Body of pancreas (tissue), 4 donors: Measurements from ENCODE around the gene NKX2-3. TPM values are rescaled to one million over a fixed set of nuclear protein-coding genes. Genes with fewer than 3 reads are reported as not detected.
A peak's percentile ranks its signal among the peaks of the same experiment; 100 is the strongest.

Source experiments
- ATAC-seq: fragments of 150-250 bp; one replicate; pipeline ENCODE4 v1.9.1; 2016
- DNase-seq, 4 donors: peaks; one replicate each; pipeline ENCODE4 v3.0.0-alpha.2; 2019
- H3K27ac ChIP-seq, 4 donors: fragments of 200-600 bp; sonication (generic); 1 replicate in 3 of 4; 2 replicates in 1 of 4; pipeline versions ENCODE4 v1.5.1 to v1.6.1; 2016 to 2019; ENCODE audit warnings: mild to moderate bottlenecking in 1 of 4, mixed read lengths in 1 of 4, moderate library complexity in 1 of 4
- H3K27me3 ChIP-seq, 2 donors: fragments of 200-600 bp; sonication (generic); one replicate each; pipeline ENCODE4 v1.6.0; 2016; ENCODE audit warnings: mild to moderate bottlenecking in 1 of 2
- H3K36me3 ChIP-seq, 2 donors: fragments of 200-600 bp; sonication (generic); replicated peaks in 1 of 2; 2 replicates each; pipeline ENCODE4 v1.5.1; 2016; ENCODE audit warnings: low read depth in 2 of 2; ENCODE audit not compliant: insufficient read depth in 1 of 2
- H3K4me1 ChIP-seq: fragments of 200-600 bp; sonication (generic); one replicate; pipeline ENCODE4 v1.6.0; 2016
- H3K4me3 ChIP-seq, 2 donors: fragments of 200-600 bp; sonication (generic); 1 replicate in 1 of 2; 2 replicates in 1 of 2; pipeline ENCODE4 v1.5.1; 2016 to 2019
- H3K9me3 ChIP-seq, 3 donors: fragments of 200-600 bp; sonication (generic); 1 replicate in 2 of 3; 2 replicates in 1 of 3; pipeline ENCODE4 v1.5.1; 2016
- POLR2A ChIP-seq, 3 donors: fragments of 450-650 bp; IDR thresholded peaks; one replicate each; pipeline ENCODE4 v1.6.1; 2016; ENCODE audit warnings: antibody characterized with exemption in 3 of 3, mild to moderate bottlenecking in 2 of 3
- WGBS, 2 donors: methylation state at CpG; one replicate each; pipeline ENCODE4 v1.1.5; 2017; 5-methylcytosine and 5-hydroxymethylcytosine counted together
- intact Hi-C: fragments of 100-400 bp; cut with DNase I; formaldehyde crosslinking; loops from one replicate; pipeline ENCODE4 v1.15.1; 2023
- total RNA-seq, 2 donors: library from RNA; depleted of rRNA; stranded (reverse); fragments of >200 nt; gene quantifications; one replicate each; pipeline ENCODE4 v1.1.0, GENCODE V29; 2016
- TF ChIP-seq, protein P1 (sequence below), 7 experiments: fragments of 450-650 bp in 4 of 7; fragments of 200-600 bp in 3 of 7; sonication (generic) in 3 of 7; IDR thresholded peaks; one replicate each; pipeline ENCODE4 v1.5.1; 2016 to 2019; ENCODE audit warnings: antibody characterized with exemption in 7 of 7

Gene NKX2-3
- total RNA-seq, 2 donors from 2014 or later: 2.9 TPM; not detected in 1

DNA sequence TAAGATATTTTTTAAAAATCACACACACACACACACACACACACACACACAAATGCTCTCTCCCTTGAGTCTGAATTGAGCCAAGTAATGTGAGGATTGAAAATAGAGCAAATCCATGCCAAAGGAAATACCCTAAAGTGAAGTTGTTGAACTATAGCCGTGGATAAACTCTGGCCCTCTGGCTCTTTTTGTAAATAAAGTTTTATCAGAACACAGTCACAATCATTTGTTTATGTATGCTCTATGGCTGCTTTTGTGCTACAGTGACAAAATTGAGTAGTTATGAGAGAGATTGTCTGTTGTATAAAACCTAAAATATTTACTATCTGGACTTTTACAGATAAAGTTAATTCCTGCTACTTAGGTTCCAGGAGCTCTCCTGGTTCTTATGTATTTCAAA lies 39.1 kb downstream of the NKX2-3 start:
- DNase-seq (no peak), ATAC-seq (no peak)
- no peaks in the 10 kb centered on the region for H3K9me3 ChIP-seq
- 60 to 75% methylated on average over 1 of the region's 1 CpG for WGBS, 2 donors
- no peak overlapping the region for H3K27ac ChIP-seq
- TF ChIP-seq POLR2A (IDR thresholded peaks at IDR 0.05): no peak
- TF ChIP-seq, protein P1, sequence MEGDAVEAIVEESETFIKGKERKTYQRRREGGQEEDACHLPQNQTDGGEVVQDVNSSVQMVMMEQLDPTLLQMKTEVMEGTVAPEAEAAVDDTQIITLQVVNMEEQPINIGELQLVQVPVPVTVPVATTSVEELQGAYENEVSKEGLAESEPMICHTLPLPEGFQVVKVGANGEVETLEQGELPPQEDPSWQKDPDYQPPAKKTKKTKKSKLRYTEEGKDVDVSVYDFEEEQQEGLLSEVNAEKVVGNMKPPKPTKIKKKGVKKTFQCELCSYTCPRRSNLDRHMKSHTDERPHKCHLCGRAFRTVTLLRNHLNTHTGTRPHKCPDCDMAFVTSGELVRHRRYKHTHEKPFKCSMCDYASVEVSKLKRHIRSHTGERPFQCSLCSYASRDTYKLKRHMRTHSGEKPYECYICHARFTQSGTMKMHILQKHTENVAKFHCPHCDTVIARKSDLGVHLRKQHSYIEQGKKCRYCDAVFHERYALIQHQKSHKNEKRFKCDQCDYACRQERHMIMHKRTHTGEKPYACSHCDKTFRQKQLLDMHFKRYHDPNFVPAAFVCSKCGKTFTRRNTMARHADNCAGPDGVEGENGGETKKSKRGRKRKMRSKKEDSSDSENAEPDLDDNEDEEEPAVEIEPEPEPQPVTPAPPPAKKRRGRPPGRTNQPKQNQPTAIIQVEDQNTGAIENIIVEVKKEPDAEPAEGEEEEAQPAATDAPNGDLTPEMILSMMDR (IDR thresholded peaks at IDR 0.05): no peak
- no peaks in the 10 kb centered on the region for H3K27me3 ChIP-seq
- no peak overlapping the region for H3K4me3 ChIP-seq
- intact Hi-C loops: no loop called here
- no peaks in the 10 kb centered on the region for H3K4me1 ChIP-seq
- H3K36me3 ChIP-seq: no peaks in the 10 kb centered on the region

DNA sequence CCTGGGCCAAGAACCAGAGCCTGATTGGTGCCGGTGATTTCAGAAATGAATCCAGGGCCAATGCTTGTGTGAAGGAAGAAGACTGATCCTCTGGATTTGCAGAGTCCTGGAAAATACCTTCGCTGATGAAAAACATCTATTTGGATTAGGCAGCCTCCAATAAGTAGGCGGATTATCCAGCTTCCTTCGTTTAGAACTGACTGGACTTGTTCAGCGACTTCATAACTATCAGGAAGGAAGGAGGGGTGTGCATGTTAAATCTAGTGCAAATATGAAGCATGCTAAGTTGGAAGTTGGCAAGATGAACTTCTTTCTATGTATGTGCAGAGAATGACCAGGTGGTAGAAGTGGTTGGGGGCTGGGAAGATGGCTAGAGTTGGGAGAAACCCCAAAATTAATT lies 41.0 kb downstream of the NKX2-3 start:
- H3K4me1 ChIP-seq: no peaks in the 10 kb centered on the region
- intact Hi-C loops: no loop called here
- H3K36me3 ChIP-seq: no peaks in the 10 kb centered on the region
- TF ChIP-seq POLR2A (IDR thresholded peaks at IDR 0.05): no peak
- TF ChIP-seq, protein P1 (IDR thresholded peaks at IDR 0.05): no peak
- 47 to 49% methylated on average over 5 of the region's 5 CpGs for WGBS, 2 donors
- no peak for DNase-seq
- H3K27me3 ChIP-seq: no peaks in the 10 kb centered on the region
- no peak for ATAC-seq
- H3K4me3 ChIP-seq: no peak overlapping the region
- H3K9me3 ChIP-seq: no peaks in the 10 kb centered on the region
- no peak overlapping the region for H3K27ac ChIP-seq

DNA sequence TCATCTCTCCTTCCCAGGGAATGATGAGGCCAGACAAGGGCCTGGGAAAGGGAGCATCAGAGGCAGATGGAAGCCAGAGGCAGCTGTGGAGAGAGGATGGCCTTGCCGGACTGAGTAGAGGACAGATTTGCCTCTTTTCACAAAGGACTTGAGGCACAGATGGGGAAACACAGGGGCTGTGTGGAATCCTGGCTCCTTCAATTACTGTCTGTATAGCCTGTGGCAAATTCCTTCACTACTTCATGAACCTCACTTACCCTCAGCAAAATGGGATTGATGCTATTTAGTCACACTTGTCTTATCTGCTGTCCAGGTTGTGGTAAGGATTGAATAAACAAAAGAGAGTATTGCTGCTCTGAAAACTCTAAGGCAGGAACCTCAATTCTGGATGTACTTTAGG lies 47.2 kb downstream of the NKX2-3 start:
- Histone ChIP-seq H3K27me3 (no peaks in the 10 kb centered on the region), H3K4me3 (no peak overlapping the region), H3K27ac (no peak overlapping the region), H3K4me1 (no peaks in the 10 kb centered on the region), H3K9me3 (no peaks in the 10 kb centered on the region), H3K36me3 (no peaks in the 10 kb centered on the region)
- intact Hi-C loops: no loop called here
- WGBS, 2 donors: 45 to 69% methylated on average over 1 of the region's 1 CpG
- DNase-seq (no peak), ATAC-seq (no peak)
- no peak for TF ChIP-seq POLR2A (IDR thresholded peaks at IDR 0.05)
- TF ChIP-seq, protein P1 (IDR thresholded peaks at IDR 0.05): no peak

DNA sequence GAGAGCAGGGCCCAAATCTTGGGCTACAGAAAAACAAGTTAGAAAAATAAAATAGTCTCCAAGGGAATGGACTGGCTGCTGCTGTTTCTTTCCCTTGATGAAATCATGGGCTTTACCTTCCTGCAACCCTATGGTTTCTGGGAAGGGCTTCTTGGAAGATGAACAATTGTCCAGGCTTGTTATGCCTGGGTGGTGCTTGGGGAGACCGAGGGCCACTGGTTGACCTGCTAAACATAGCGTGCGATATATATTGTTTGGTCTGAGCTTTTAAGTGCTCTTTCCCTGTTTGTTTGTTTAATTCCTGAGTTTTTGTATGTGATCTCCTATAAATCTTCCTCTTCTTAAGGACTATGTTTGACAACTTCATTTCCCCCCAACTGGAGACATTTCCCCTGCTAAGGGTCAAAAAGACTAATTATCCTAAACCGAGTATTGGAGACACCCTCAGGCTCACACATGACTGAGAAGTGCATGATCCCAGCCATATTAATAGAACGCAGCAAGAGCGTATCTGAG lies 49.6 kb downstream of the NKX2-3 start:
- no peak for DNase-seq
- 62 to 66% methylated on average over 6 of the region's 6 CpGs for WGBS, 2 donors
- Histone ChIP-seq H3K4me1 (no peaks in the 10 kb centered on the region), H3K9me3 (no peaks in the 10 kb centered on the region), H3K4me3 (no peak overlapping the region), H3K36me3 (no peaks in the 10 kb centered on the region), H3K27ac (no peak overlapping the region), H3K27me3 (no peaks in the 10 kb centered on the region)
- intact Hi-C loops: no loop called here
- ATAC-seq: peak; percentile 53
- no peak for TF ChIP-seq POLR2A (IDR thresholded peaks at IDR 0.05)
- TF ChIP-seq, protein P1 (IDR thresholded peaks at IDR 0.05): no peak

DNA sequence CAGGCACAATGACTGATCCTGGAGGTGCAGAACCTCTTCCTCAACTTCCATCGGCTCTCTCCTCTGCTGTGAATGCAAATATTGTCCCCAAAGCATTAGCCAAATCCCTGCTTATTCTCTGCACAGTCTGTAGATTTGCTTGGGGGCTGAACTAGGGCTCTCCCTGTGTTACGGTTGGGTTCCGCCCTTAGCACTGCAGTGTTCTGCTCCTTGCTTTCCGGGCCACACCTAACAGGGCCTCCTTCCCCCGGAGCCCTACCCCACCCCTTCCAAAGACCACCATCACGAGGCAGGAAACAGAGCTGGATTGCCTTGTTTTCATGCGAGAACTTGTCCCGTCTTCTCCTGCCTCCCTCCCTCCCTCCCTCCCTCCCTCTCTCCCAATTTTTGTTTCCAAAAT lies 50.9 kb downstream of the NKX2-3 start:
- ATAC-seq: peak; percentile 38
- intact Hi-C loops: no loop called here
- no peaks in the 10 kb centered on the region for H3K9me3 ChIP-seq
- H3K4me3 ChIP-seq: no peak overlapping the region
- H3K4me1 ChIP-seq: no peaks in the 10 kb centered on the region
- no peak overlapping the region for H3K27ac ChIP-seq
- no peak for DNase-seq
- TF ChIP-seq, protein P1 (IDR thresholded peaks at IDR 0.05): no peak
- TF ChIP-seq POLR2A (IDR thresholded peaks at IDR 0.05): no peak
- no peaks in the 10 kb centered on the region for H3K36me3 ChIP-seq
- H3K27me3 ChIP-seq: no peaks in the 10 kb centered on the region
- 49 to 54% methylated on average over 8 of the region's 8 CpGs for WGBS, 2 donors
